Loucy (cell line): ENCODE data around the gene TEX36.

Experiments
- H2AFZ ChIP-seq: fragments of 200-600 bp; sonication (generic); 2 replicates; pipeline ENCODE4 v1.6.0; 2016; ENCODE audit warnings: antibody characterized with exemption, mild to moderate bottlenecking, low read length, moderate library complexity
- H3F3A ChIP-seq: fragments of 200-600 bp; 2 replicates; pipeline ENCODE4 v1.6.0; 2016; ENCODE audit warnings: antibody characterized with exemption, low read depth, mild to moderate bottlenecking
- H3K27me3 ChIP-seq: fragments of 200-600 bp; sonication (generic); 2 replicates; pipeline ENCODE4 v1.6.1; 2014; ENCODE audit warnings: low read length, mild to moderate bottlenecking; ENCODE audit not compliant: insufficient read depth, poor library complexity, severe bottlenecking
- H3K36me3 ChIP-seq: fragments of 200-600 bp; sonication (generic); 2 replicates; pipeline ENCODE4 v1.6.1; 2016; ENCODE audit warnings: low read length; ENCODE audit not compliant: insufficient read depth
- H3K4me1 ChIP-seq: fragments of 200-600 bp; sonication (generic); 2 replicates; pipeline ENCODE4 v1.5.1; 2014; ENCODE audit warnings: low read length, mild to moderate bottlenecking; ENCODE audit not compliant: insufficient read depth, poor library complexity, severe bottlenecking
- H3K4me2 ChIP-seq: fragments of 200-600 bp; sonication (generic); 2 replicates; pipeline ENCODE4 v1.6.0; 2014; ENCODE audit warnings: antibody characterized with exemption, low read length, low read depth, mild to moderate bottlenecking; ENCODE audit not compliant: poor library complexity, severe bottlenecking
- H3K4me3 ChIP-seq: fragments of 200-600 bp; sonication (generic); 2 replicates; pipeline ENCODE4 v1.5.1; 2014; ENCODE audit warnings: low read length, mild to moderate bottlenecking, mixed read lengths; ENCODE audit not compliant: poor library complexity, severe bottlenecking
- H3K79me2 ChIP-seq: fragments of 200-600 bp; sonication (generic); 2 replicates; pipeline ENCODE4 v1.6.1; 2014; ENCODE audit warnings: low read length; ENCODE audit not compliant: insufficient read depth
- H3K9ac ChIP-seq: fragments of 200-600 bp; sonication (generic); 2 replicates; pipeline ENCODE4 v1.6.0; 2014; ENCODE audit warnings: mild to moderate bottlenecking, low read depth, low read length, moderate library complexity; ENCODE audit not compliant: poor library complexity, severe bottlenecking
- H3K9me2 ChIP-seq: fragments of 200-600 bp; sonication (generic); replicated peaks from 2 replicates; pipeline ENCODE4 v1.6.1; 2016; ENCODE audit warnings: low read depth, low read length, mixed read lengths
- H3K9me3 ChIP-seq: fragments of 200-600 bp; sonication (generic); 2 replicates; pipeline ENCODE4 v1.6.1; 2014; ENCODE audit warnings: mild to moderate bottlenecking, antibody characterized with exemption, low read length, low read depth; ENCODE audit not compliant: insufficient read depth
- H4K20me1 ChIP-seq: fragments of 200-600 bp; sonication (generic); 2 replicates; pipeline ENCODE4 v1.6.0; 2014; ENCODE audit warnings: antibody characterized with exemption, low read length, mild to moderate bottlenecking; ENCODE audit not compliant: insufficient read depth, poor library complexity, severe bottlenecking
- CTCF ChIP-seq: fragments of 200-600 bp; sonication (generic); conservative IDR thresholded peaks from 2 replicates; pipeline ENCODE4 v1.5.1; 2014; ENCODE audit warnings: mild to moderate bottlenecking, antibody characterized with exemption, low read length
- EZH2phosphoT487 ChIP-seq: fragments of 200-600 bp; IDR thresholded peaks from 2 replicates; pipeline ENCODE4 v1.6.1; 2018; ENCODE audit warnings: antibody characterized with exemption, mild to moderate bottlenecking, moderate library complexity, borderline replicate concordance

Gene TEX36

GRCh38 chr10:125607689-125608290 is 75.2 kb downstream of the TEX36 start:
- Histone ChIP-seq H3K79me2 (no peaks in the 10 kb centered on the region), H3K9ac (no peak overlapping the region), H3K9me2 (no peaks in the 10 kb centered on the region), H3K27me3 (no peaks in the 10 kb centered on the region), H3K4me1 (no peaks in the 10 kb centered on the region), H2AFZ (no peak overlapping the region), H3K36me3 (no peaks in the 10 kb centered on the region), H3K4me3 (no peak overlapping the region), H4K20me1 (no peaks in the 10 kb centered on the region), H3K4me2 (no peak overlapping the region), H3K9me3 (no peaks in the 10 kb centered on the region), H3F3A (no peaks in the 10 kb centered on the region)
- no peak for TF ChIP-seq CTCF

DNA sequence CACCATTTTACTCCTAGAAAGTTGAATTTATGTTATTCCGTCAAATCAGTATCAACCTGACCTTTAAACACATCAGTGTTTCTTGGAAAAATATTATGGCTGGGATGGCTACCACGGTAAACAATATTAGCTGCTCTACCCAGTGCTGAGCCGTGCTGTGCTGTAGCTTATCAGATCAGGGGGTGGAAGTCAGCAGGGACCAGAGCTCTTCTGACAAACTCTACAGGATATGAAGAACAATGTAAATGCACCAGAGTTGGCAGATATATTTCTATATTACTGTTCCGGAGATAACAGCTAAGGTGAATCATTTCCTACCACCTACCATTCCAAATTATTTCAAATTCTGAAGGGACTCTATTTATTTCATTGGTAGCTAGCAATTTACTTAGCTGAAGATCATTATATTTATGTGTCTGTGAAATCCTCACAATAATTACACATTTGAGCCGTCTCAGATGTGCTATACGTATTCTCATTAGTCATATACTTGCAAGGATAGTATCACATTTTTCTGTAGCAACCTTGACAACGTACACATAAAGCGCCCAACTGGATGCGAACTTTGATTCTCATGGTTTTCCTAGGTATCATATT is 76.5 kb downstream of the TEX36 start:
- TF ChIP-seq EZH2phosphoT487 (no peak), CTCF (no peak)
- H2AFZ ChIP-seq, result no peak overlapping the region

More for the DNA sequence above, 76.5 kb downstream of the TEX36 start:
- H4K20me1 ChIP-seq, result no peaks in the 10 kb centered on the region
- H3K4me1 ChIP-seq, result no peaks in the 10 kb centered on the region
- H3K9me3 ChIP-seq, result no peaks in the 10 kb centered on the region
- H3K79me2 ChIP-seq, result no peaks in the 10 kb centered on the region
- H3F3A ChIP-seq, result no peaks in the 10 kb centered on the region
- H3K9me2 ChIP-seq, result no peaks in the 10 kb centered on the region
- H3K27me3 ChIP-seq, result no peaks in the 10 kb centered on the region
- no peak overlapping the region for H3K4me2 ChIP-seq
- no peak overlapping the region for H3K4me3 ChIP-seq
- no peak overlapping the region for H3K9ac ChIP-seq
- no peaks in the 10 kb centered on the region for H3K36me3 ChIP-seq
